Stimulated activated CD4-positive, alpha-beta T cell treated with anti-CD3 and anti-CD28 coated beads, TNF-alpha, amount 100 ng/mL, for 1 hour (primary cell): ENCODE results near the gene THRB.

Source experiments
- DNase-seq, 3 donors: peaks; one replicate each; pipeline ENCODE4 v3.0.0-alpha.2; 2020; ENCODE audit warnings: low read depth in 3 of 3, low spot score in 1 of 3

The THRB gene

GRCh38 chr3:24490151-24490550 lies 4.5 kb downstream of the THRB start:
- DNase-seq = no peak

DNA sequence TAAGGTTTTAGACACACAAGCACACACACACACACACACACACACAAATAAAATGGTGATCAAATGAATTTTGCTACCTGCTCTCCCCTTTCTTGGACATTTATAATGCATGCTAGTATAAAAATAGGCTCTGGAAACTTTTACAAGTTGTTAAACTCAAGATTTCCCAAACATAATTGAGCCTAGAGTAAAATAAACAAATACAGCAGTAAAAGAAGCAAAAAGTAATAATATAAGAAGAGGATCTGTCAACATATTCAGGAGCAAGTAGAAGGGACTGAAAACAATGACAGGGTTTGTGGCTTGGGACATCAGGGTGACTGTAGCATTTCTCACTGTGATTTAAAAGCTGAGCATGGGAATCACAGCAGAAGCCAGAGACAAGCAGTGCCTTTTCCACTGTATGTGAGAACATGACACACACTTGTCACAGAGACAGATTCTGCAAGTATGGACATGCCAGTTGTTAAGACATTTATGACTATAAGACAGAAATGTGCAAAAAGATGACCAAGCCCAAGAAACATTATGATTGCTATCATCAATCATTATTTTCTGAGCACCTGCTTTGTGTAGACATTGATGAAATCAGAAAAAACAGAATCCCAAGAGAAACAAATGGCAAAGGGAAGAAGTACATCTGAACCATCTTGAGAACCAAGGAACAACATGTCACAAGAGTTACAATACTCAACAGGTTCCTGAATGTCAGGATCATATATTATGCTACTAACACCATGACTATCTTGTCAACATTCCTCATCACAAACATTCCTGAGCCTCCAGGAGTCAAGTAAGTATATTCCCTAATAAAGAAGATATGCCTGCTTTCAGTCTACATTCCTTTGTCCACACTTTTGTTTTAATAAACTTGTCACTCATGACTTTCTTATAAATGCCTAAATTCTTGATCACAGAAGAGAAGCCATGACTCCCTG lies 7.1 kb downstream of the THRB start:
- no peak for DNase-seq

DNA sequence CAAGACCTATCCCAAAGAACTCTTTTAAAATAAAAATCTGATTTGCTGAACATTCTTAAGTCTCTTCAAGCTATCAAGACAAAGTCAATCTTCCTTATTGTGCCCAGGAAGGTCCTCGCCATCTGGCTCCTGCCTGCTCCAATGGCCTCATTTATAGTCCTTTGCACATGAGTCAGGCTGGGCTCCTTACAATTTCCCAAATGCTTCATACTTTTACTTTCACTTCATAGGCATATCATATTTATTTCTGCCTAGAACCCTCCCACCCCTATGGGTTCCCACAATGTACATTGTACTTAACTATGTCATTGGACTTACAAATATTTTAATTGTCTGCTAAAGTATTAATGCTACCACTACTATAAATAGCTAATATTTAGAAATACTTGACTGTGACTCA lies 9.1 kb downstream of the THRB start:
- no peak for DNase-seq

- DNase-seq = no peak
Measured at GRCh38 chr3:24483873-24484272, 10.8 kb downstream of the THRB start.

DNA sequence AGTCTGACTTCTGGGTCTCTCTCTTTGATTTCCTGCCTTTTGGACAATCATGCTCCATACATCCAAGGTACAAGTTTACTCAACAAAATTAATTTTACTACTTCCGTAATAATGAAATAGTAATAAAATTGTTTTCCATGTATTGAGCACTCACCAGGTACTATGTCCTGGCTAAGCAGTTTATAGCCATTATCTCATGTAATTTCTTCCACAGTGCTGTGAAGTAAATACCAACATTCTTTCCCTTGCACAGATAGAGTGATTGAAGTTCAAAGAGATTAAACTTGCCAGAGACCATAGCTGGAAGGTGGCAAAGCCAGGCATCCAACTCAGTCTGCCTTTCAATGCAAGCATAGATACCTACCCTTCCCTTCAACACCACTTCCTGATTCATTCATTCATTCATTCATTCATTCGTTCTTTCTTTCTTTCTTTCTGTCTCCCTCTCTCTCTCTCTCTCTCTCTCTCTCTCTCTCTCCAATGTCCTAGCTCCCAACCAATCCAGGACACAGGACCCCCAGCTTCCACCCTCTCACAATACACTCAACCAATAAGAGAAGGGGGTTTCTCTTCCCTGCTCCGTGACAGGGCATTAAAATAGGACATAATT lies 12.4 kb downstream of the THRB start:
- no peak for DNase-seq

DNA sequence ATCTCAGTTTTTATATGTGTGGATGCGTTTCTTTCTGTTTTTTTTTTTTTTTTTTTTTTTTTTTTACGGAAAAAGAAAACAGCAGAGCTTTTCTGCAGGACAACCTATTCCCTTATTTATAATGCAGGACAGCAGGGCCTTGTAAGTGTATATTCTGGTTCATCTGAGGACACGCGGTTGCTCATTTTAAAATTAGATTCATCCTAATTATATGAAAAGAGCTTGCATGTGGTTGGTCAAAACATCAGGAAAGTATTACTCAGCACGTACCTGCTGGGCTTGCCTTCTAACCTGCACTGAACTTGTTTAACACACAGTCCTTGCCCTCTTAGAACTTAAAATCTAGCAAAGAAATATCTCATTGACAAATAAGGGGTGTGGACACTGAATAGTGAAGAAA lies 13.5 kb downstream of the THRB start:
- DNase-seq = no peak

DNA sequence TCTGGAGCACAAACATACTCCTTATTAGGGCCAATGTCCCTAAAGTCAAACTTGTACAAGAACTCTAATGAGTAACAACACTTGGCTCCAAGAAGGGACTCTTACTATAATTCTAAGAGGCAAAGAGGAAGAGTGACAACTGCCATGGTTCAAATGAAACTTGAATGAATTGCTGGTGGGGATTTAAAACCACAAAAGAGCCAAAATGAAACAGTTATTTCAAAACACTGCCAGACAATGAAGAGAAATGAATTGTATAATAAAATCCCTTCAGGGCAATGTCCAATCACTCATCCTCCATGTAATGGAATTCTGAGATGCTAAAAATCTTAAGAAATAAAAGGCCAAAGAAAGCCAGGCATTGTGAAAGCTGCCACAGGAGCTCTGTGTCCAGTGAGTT lies 14.2 kb downstream of the THRB start:
- DNase-seq = no peak

GRCh38 chr3:24479816-24480215 lies 14.8 kb downstream of the THRB start:
- no peak for DNase-seq

GRCh38 chr3:24476871-24477656 lies 17.6 kb downstream of the THRB start:
- DNase-seq = no peak

DNA sequence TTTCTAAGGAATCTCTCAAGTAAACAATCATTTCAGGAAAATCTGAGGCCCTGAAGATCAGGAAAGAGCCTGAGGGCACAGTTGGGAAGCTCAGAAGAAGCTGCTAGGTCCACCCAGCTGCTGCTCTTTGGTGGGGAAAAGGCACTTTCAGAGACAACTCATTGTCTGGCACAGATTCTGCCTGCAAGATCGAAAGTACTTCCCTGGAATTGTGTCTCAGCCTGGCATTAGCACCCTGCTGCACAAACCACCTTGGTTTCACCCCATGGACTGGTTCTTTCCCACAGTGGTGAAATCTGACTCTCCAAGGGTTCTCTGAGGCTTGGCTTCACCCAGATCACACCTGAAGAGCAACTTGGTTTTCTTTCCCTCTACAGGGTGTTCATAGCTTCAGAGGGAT lies 18.7 kb downstream of the THRB start:
- no peak for DNase-seq

DNA sequence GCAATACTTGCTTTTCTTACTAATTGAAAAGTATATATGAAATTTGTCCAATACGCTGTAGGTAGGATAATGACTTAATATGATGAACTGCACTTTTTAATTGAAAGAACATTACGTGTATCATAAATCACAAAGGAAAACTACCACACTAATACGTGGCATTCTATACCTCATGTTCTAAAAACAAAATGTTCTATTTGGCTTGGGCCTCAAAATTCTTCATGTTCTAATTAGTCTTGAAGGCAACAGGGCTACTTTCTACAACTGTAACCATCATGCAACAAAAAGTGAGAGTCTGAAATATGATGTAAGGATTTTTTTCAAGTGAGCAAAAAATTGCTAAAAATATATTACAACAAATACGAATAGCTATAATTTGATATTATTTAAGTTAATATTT lies 19.8 kb downstream of the THRB start:
- DNase-seq = no peak

DNA sequence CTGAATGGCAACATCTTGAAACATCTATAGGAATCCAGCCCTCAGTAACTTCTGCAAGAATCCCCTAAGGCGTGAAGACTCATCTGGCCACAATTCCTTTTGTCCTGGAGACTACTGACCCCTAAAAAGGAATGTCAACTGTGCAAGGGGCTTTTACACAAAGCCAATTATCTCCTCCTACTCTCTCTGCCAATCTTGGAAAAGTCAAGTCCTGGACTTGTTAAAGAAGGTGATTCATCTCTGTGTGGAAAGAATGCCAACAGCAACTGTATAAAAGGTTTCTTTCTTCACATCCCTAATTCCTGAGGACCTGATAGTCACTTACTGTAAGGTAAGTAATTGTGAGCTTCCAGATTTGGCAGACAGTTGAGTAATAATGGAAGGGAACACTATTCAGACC lies 22.3 kb downstream of the THRB start:
- DNase-seq = no peak

DNA sequence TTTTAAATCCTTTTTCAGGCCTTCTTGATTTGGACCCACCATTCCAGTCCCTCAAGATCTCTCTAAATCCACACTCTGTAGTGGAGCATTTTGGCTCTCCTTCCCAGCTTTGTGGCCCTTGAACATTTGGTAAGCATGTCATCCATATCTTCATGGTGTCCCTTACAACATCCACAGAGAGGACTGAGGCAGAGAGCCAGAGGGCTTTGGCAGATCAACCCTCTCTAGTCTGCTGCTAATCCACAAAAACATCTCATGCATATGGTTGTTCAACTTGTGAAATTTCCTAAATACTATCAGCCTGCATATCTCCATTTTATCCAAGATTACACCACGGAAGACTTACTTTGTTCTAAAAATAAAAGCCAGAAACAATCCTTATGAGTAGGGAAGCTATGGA lies 23.2 kb downstream of the THRB start:
- no peak for DNase-seq

DNA sequence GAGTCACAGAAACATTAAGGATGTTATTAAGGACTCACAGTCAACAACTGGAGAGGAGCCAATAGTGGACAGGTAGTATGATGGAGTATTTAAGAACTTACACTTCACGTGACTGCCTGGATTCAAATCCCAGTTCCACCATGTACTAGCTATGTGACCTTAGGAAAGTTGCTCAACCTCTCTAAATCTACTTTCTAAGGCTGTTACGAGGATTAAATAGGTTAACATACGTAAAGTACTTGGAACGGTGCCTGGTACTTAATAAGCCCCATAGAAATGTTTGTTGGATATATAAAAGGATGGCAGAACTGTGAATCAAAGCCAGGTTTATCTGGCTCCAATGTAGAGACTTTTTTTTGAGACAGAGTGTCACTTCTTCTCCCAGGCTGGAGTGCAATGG lies 24.4 kb downstream of the THRB start:
- no peak for DNase-seq

GRCh38 chr3:24464389-24464788 lies 30.3 kb downstream of the THRB start:
- DNase-seq = no peak

DNA sequence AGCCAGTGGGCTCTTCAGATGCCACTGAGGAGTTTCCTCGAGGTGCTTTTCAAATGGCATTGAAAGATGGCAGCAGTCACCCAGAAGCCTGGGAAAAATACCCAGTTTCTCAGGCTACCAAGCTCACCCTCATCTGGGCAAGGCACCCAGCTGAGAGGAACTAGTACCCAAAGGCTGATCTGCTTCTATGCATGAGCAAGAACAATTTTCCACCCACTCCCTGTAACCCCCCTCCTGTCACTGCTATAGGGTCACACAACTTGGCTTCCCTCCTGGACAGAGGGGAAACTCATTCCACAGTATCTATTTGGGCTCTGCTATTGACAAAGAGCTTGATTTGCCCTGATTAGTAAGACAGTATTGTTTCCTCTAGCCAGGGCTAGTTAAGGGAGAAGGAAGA lies 31.9 kb downstream of the THRB start:
- no peak for DNase-seq

DNA sequence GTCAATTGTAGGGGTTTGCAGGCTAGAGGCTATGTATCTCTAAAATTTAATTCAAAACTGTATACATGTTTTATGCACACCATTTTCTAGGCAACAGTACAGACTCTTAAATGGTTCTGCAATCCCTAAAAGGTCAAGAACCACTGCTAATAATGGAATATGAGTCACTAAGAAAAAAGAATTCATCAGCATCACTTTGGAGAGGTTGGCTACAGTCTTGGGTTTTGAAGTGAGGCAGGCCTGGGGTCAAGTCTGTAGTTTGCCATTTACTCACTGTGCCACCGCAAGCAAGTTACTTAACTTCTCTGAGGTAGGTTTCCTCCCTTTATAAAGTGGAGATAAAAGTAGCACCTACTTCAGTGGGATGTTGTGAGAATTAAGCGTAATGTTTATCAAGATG lies 33.7 kb downstream of the THRB start:
- DNase-seq = no peak

- DNase-seq = no peak
Measured at GRCh38 chr3:24457719-24458118, 36.9 kb downstream of the THRB start.

GRCh38 chr3:24454856-24455255 lies 39.8 kb downstream of the THRB start:
- no peak for DNase-seq

- no peak for DNase-seq
Measured at GRCh38 chr3:24454393-24454792, 40.3 kb downstream of the THRB start.

DNA sequence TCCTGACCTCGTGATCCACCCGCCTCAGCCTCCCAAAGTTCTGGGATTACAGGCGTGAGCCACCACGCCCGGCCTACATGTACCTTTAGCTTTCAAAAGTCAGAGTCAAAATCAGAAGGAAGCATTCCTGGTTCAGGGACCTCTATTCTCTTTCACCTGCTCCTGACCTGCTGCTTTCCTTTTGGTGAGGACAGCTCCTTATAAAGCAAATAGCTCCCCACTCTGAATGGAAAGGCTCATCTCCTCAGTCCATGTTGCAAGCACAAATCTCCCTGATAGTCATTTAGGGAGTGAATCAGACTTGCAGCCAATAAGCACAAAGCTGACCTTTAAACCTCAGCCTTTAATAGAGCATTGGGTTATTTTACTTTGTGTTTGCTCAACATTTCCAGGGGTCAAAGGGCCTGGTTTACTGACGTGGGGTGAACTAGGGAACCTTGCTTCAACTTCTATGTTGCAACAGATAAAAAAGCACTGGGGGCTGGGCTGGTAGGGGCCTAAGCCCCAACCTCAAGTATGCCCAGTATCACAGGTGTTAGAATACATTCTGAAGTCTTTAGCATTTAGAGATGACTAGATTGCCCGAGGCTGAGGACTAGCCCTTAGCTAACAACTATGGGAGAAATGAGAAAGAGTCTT lies 43.1 kb downstream of the THRB start:
- DNase-seq = no peak
